Activated naive CD8-positive, alpha-beta T cell treated with anti-CD3 and anti-CD28 coated beads for 36 hours (primary cell): Measurements from ENCODE around the gene IGFL2. TPM values are rescaled to one million over a fixed set of nuclear protein-coding genes. Genes with fewer than 3 reads are reported as not detected.
"Not testable (repeated sequence)": the region's sequence is repeated elsewhere in the genome, so short reads cannot be mapped to it uniquely, and the experiment has no call there.

Experiments
- DNase-seq: peaks from one replicate; pipeline ENCODE4 v3.0.0; 2021
- H3K27ac Mint-ChIP-seq: one replicate; pipeline ENCODE4 v1.8.0; 2022; ENCODE audit warnings: mild to moderate bottlenecking, moderate library complexity, mixed read lengths
- H3K27me3 Mint-ChIP-seq: one replicate; pipeline ENCODE4 v1.8.0; 2022; ENCODE audit warnings: mild to moderate bottlenecking, mixed read lengths
- H3K36me3 Mint-ChIP-seq: one replicate; pipeline ENCODE4 v1.8.0; 2021; ENCODE audit warnings: mild to moderate bottlenecking, mixed read lengths
- H3K4me1 Mint-ChIP-seq: one replicate; pipeline ENCODE4 v1.8.0; 2021; ENCODE audit warnings: mixed read lengths
- H3K4me3 Mint-ChIP-seq: one replicate; pipeline ENCODE4 v1.8.0; 2022; ENCODE audit warnings: mild to moderate bottlenecking, moderate library complexity, mixed read lengths
- H3K9me3 Mint-ChIP-seq: one replicate; pipeline ENCODE4 v1.8.0; 2022; ENCODE audit warnings: mixed read lengths
- total RNA-seq, 2 experiments: library from RNA; stranded (reverse); gene quantifications; one replicate each; pipeline ENCODE4 v1.2.3, GENCODE V29; 2021

IGFL2 gene
- total RNA-seq = not detected

GRCh38 chr19:46147791-46148288, at the start of gene IGFL2:
TSS of gene IGFL2 (plus strand) at chr19:46148238. CDS start at chr19:46148279, 41 bp downstream.
- Mint-ChIP-seq H3K27me3 (peaks cover 77% of the 10 kb centered on the region), H3K4me3 (no peak within 1 kb of the TSS), H3K9me3 (no peaks in the 10 kb centered on the region), H3K4me1 (peaks cover 9% of the 10 kb centered on the region), H3K36me3 (no peaks in the 10 kb centered on the region), H3K27ac (no peak within 1 kb of the TSS)
- peak; percentile 26 for DNase-seq

GRCh38 chr19:46100344-46100743, 47.7 kb upstream of the IGFL2 start:
- Mint-ChIP-seq H3K4me1 (no peaks in the 10 kb centered on the region), H3K36me3 (no peaks in the 10 kb centered on the region), H3K27ac (no peak overlapping the region), H3K9me3 (peaks cover 17% of the 10 kb centered on the region), H3K4me3 (no peak overlapping the region), H3K27me3 (peaks cover 51% of the 10 kb centered on the region)
- DNase-seq = no peak

GRCh38 chr19:46101293-46101692, 46.7 kb upstream of the IGFL2 start:
- Mint-ChIP-seq H3K36me3 (no peaks in the 10 kb centered on the region), H3K27ac (no peak overlapping the region), H3K27me3 (peaks cover 45% of the 10 kb centered on the region), H3K9me3 (peaks cover 16% of the 10 kb centered on the region), H3K4me1 (no peaks in the 10 kb centered on the region), H3K4me3 (no peak overlapping the region)
- DNase-seq = no peak

GRCh38 chr19:46102333-46102732, 45.7 kb upstream of the IGFL2 start:
- Mint-ChIP-seq H3K9me3 (peaks cover 13% of the 10 kb centered on the region), H3K27me3 (peaks cover 35% of the 10 kb centered on the region)
- H3K36me3 Mint-ChIP-seq, DNase-seq, H3K4me1 Mint-ChIP-seq, H3K4me3 Mint-ChIP-seq, H3K27ac Mint-ChIP-seq: not testable (repeated sequence)

GRCh38 chr19:46107371-46107770, 40.7 kb upstream of the IGFL2 start:
- Mint-ChIP-seq H3K9me3 (peaks cover 3% of the 10 kb centered on the region), H3K27me3 (peaks cover 11% of the 10 kb centered on the region), H3K4me1 (no peaks in the 10 kb centered on the region)

GRCh38 chr19:46109876-46110275, 38.2 kb upstream of the IGFL2 start:
- Mint-ChIP-seq H3K27me3 (peaks cover 36% of the 10 kb centered on the region), H3K4me1 (peaks cover 4% of the 10 kb centered on the region), H3K9me3 (peaks cover 3% of the 10 kb centered on the region), H3K27ac (no peak overlapping the region), H3K36me3 (no peaks in the 10 kb centered on the region), H3K4me3 (no peak overlapping the region)
- no peak for DNase-seq

More at GRCh38 chr19:46107371-46107770, 40.7 kb upstream of the IGFL2 start:
- H3K4me3 Mint-ChIP-seq = no peak overlapping the region
- no peak overlapping the region for H3K27ac Mint-ChIP-seq
- no peak for DNase-seq
- H3K36me3 Mint-ChIP-seq = no peaks in the 10 kb centered on the region

GRCh38 chr19:46111376-46111775, 36.7 kb upstream of the IGFL2 start:
- Mint-ChIP-seq H3K36me3 (no peaks in the 10 kb centered on the region), H3K27ac (no peak overlapping the region), H3K9me3 (peaks cover 3% of the 10 kb centered on the region), H3K4me3 (no peak overlapping the region), H3K27me3 (peaks cover 44% of the 10 kb centered on the region), H3K4me1 (peaks cover 15% of the 10 kb centered on the region)
- DNase-seq = no peak

- Mint-ChIP-seq H3K4me3 (no peak overlapping the region), H3K36me3 (no peaks in the 10 kb centered on the region), H3K4me1 (peaks cover 15% of the 10 kb centered on the region), H3K27ac (no peak overlapping the region), H3K27me3 (peaks cover 46% of the 10 kb centered on the region), H3K9me3 (peaks cover 3% of the 10 kb centered on the region)
- DNase-seq = no peak
These were observed 35.5 kb upstream of the IGFL2 start for GRCh38 chr19:46112527-46112926.

GRCh38 chr19:46113726-46114125, 34.3 kb upstream of the IGFL2 start:
- Mint-ChIP-seq H3K4me3 (no peak overlapping the region), H3K27me3 (peaks cover 58% of the 10 kb centered on the region), H3K9me3 (peaks cover under 1% of the 10 kb centered on the region), H3K36me3 (no peaks in the 10 kb centered on the region), H3K27ac (no peak overlapping the region), H3K4me1 (peaks cover 15% of the 10 kb centered on the region)
- no peak for DNase-seq

GRCh38 chr19:46115396-46116106, 32.5 kb upstream of the IGFL2 start:
- Mint-ChIP-seq H3K36me3 (no peaks in the 10 kb centered on the region), H3K27me3 (peaks cover 73% of the 10 kb centered on the region), H3K4me3 (no peak overlapping the region), H3K9me3 (no peaks in the 10 kb centered on the region), H3K4me1 (peaks cover 15% of the 10 kb centered on the region), H3K27ac (no peak overlapping the region)
- peak; percentile 76 for DNase-seq

GRCh38 chr19:46116121-46116520, 31.9 kb upstream of the IGFL2 start:
- no peaks in the 10 kb centered on the region for H3K36me3 Mint-ChIP-seq
- H3K27me3 Mint-ChIP-seq = peaks cover 72% of the 10 kb centered on the region
- H3K27ac Mint-ChIP-seq = no peak overlapping the region
- H3K4me3 Mint-ChIP-seq = no peak overlapping the region
- DNase-seq = no peak
- peaks cover 15% of the 10 kb centered on the region for H3K4me1 Mint-ChIP-seq
- H3K9me3 Mint-ChIP-seq = no peaks in the 10 kb centered on the region

GRCh38 chr19:46118136-46118535, 29.9 kb upstream of the IGFL2 start:
- H3K27me3 Mint-ChIP-seq = peaks cover 69% of the 10 kb centered on the region
- peaks cover 15% of the 10 kb centered on the region for H3K4me1 Mint-ChIP-seq

GRCh38 chr19:46124638-46125115, 23.4 kb upstream of the IGFL2 start, which contains the start of gene IGFL3:
TSS of gene IGFL3 (minus strand) at chr19:46124688. CDS start at chr19:46124649, 39 bp downstream.
- Mint-ChIP-seq H3K36me3 (no peaks in the 10 kb centered on the region), H3K4me1 (no peaks in the 10 kb centered on the region), H3K27me3 (peaks cover 72% of the 10 kb centered on the region), H3K9me3 (no peaks in the 10 kb centered on the region), H3K4me3 (no peak within 1 kb of the TSS), H3K27ac (no peak within 1 kb of the TSS)
- DNase-seq = no peak

More at GRCh38 chr19:46118136-46118535, 29.9 kb upstream of the IGFL2 start:
- Mint-ChIP-seq H3K27ac (no peak overlapping the region), H3K9me3 (no peaks in the 10 kb centered on the region), H3K4me3 (no peak overlapping the region), H3K36me3 (no peaks in the 10 kb centered on the region)
- DNase-seq = no peak

GRCh38 chr19:46125447-46125846, 22.6 kb upstream of the IGFL2 start:
- Mint-ChIP-seq H3K27ac (no peak overlapping the region), H3K4me3 (no peak overlapping the region), H3K27me3 (peaks cover 70% of the 10 kb centered on the region), H3K36me3 (no peaks in the 10 kb centered on the region), H3K9me3 (no peaks in the 10 kb centered on the region), H3K4me1 (no peaks in the 10 kb centered on the region)
- no peak for DNase-seq

- H3K9me3 Mint-ChIP-seq = no peaks in the 10 kb centered on the region
- no peak for DNase-seq
- H3K4me3 Mint-ChIP-seq = no peak overlapping the region
- H3K36me3 Mint-ChIP-seq = no peaks in the 10 kb centered on the region
- H3K27me3 Mint-ChIP-seq = peaks cover 73% of the 10 kb centered on the region
- H3K27ac Mint-ChIP-seq = no peak overlapping the region
- H3K4me1 Mint-ChIP-seq = no peaks in the 10 kb centered on the region
These were observed 21.9 kb upstream of the IGFL2 start for GRCh38 chr19:46126086-46126580.
